OCI-LY7 (cell line): ENCODE data around the gene ST6GALNAC6. TPM values are rescaled to one million over a fixed set of nuclear protein-coding genes. Genes with fewer than 3 reads are reported as not detected.

Experiments
- BruUV-seq: library from RNA; stranded (reverse); fragments of 400-500 nt; replicated peaks from 2 replicates; lab custom pipeline; 2021; lab: Mats Ljungman, UMichigan
- CTCF ChIA-PET: fragments of 300-600 bp; sonication (Branson Sonifier 250); formaldehyde crosslinking; loops from one replicate; lab custom pipeline; 2022; ENCODE audit warnings: antibody characterized with exemption; ENCODE audit not compliant: unreplicated experiment; lab: Charles Lee
- POLR2A ChIA-PET: fragments of 300-600 bp; sonication (Branson Sonifier 250); formaldehyde crosslinking; loops from one replicate; lab custom pipeline; 2022; ENCODE audit warnings: antibody characterized with exemption; lab: Charles Lee
- DNase-seq: peaks from one replicate; pipeline ENCODE4 v3.0.0-alpha.2; 2015; ENCODE audit warnings: low spot score
- H2AFZ ChIP-seq: fragments of 200-600 bp; sonication (generic), shearing (Covaris generic); 2 replicates; pipeline ENCODE4 v1.6.1; 2014; ENCODE audit warnings: mild to moderate bottlenecking, antibody characterized with exemption, low read length, moderate library complexity
- H3K27ac ChIP-seq: fragments of 200-600 bp; sonication (generic); 2 replicates; pipeline ENCODE4 v1.5.1; 2014; ENCODE audit warnings: mixed run types, low read depth, mild to moderate bottlenecking, moderate library complexity, low read length, inconsistent platforms; ENCODE audit not compliant: poor library complexity, severe bottlenecking
- H3K36me3 ChIP-seq: fragments of 200-600 bp; sonication (generic); 2 replicates; pipeline ENCODE4 v1.6.1; 2014; ENCODE audit warnings: mild to moderate bottlenecking, antibody characterized with exemption, low read length, moderate library complexity, mixed read lengths; ENCODE audit not compliant: insufficient read depth
- H3K4me1 ChIP-seq: fragments of 200-600 bp; sonication (generic); 2 replicates; pipeline ENCODE4 v1.5.1; 2014; ENCODE audit warnings: mild to moderate bottlenecking, low read length; ENCODE audit not compliant: insufficient read depth, poor library complexity, severe bottlenecking
- H3K4me2 ChIP-seq: fragments of 200-600 bp; sonication (generic); 2 replicates; pipeline ENCODE4 v1.6.1; 2014; ENCODE audit warnings: mild to moderate bottlenecking, low read length
- H3K4me3 ChIP-seq: fragments of 200-600 bp; sonication (generic); 2 replicates; pipeline ENCODE4 v1.5.1; 2014; ENCODE audit warnings: mild to moderate bottlenecking, low read depth, low read length; ENCODE audit not compliant: poor library complexity, severe bottlenecking
- H3K79me2 ChIP-seq: fragments of 200-600 bp; sonication (generic); 2 replicates; pipeline ENCODE4 v1.6.1; 2016; ENCODE audit warnings: low read depth, mild to moderate bottlenecking, low read length, moderate library complexity, mixed read lengths; ENCODE audit not compliant: insufficient read depth
- H3K9me2 ChIP-seq: fragments of 200-600 bp; sonication (generic); 2 replicates; pipeline ENCODE4 v1.6.1; 2016; ENCODE audit warnings: mild to moderate bottlenecking, low read length, mixed read lengths; ENCODE audit not compliant: insufficient read depth
- H3K9me3 ChIP-seq: fragments of 200-600 bp; sonication (generic); 2 replicates; pipeline ENCODE4 v1.6.1; 2014; ENCODE audit warnings: mild to moderate bottlenecking, mixed run types, low read length, mixed read lengths
- H4K20me1 ChIP-seq: fragments of 200-600 bp; sonication (generic); 2 replicates; pipeline ENCODE4 v1.6.1; 2014; ENCODE audit warnings: mild to moderate bottlenecking, antibody characterized with exemption, low read length, moderate library complexity, mixed read lengths; ENCODE audit not compliant: insufficient read depth
- CTCF ChIP-seq: fragments of 200-600 bp; sonication (generic); conservative IDR thresholded peaks from 2 replicates; pipeline ENCODE4 v1.5.1; 2014; ENCODE audit warnings: mild to moderate bottlenecking, antibody characterized with exemption, low read length, moderate library complexity, mixed read lengths
- EZH2phosphoT487 ChIP-seq: fragments of 200-600 bp; sonication (generic); IDR thresholded peaks from 2 replicates; pipeline ENCODE4 v1.6.1; 2018; ENCODE audit warnings: low read depth, borderline replicate concordance, mild to moderate bottlenecking, mixed run types, antibody characterized with exemption, low read length, moderate library complexity, mixed read lengths
- intact Hi-C: fragments of 100-400 bp; cut with micrococcal nuclease; formaldehyde crosslinking; loops from one replicate; pipeline ENCODE4 v1.10.0; 2022; ENCODE audit not compliant: unreplicated experiment
- total RNA-seq, 2 experiments: library from RNA; depleted of rRNA in 1 of 2; stranded (reverse); fragments of >200 nt in 1 of 2; shearing (Covaris generic) in 1 of 2; gene quantifications; 2 replicates each; pipeline ENCODE4 v1.2.3, GENCODE V29; 2014 to 2022

The ST6GALNAC6 gene
- total RNA-seq, 2 experiments from 2014 or later: 43.7 to 51.3 TPM

- Histone ChIP-seq H4K20me1 (no peaks in the 10 kb centered on the region), H3K36me3 (no peaks in the 10 kb centered on the region)
These were observed 33.5 kb downstream of the ST6GALNAC6 start for GRCh38 chr9:127865645-127866464.

GRCh38 chr9:127863191-127863621 lies 36.2 kb downstream of the ST6GALNAC6 start:
- Histone ChIP-seq H3K9me2 (no peaks in the 10 kb centered on the region), H3K79me2 (no peaks in the 10 kb centered on the region), H3K4me3 (no peak overlapping the region), H2AFZ (no peak overlapping the region), H3K27ac (peak overlapping the region; percentile 42), H4K20me1 (no peaks in the 10 kb centered on the region), H3K36me3 (no peaks in the 10 kb centered on the region), H3K9me3 (no peaks in the 10 kb centered on the region), H3K4me2 (no peak overlapping the region), H3K4me1 (peaks cover 23% of the 10 kb centered on the region)
- POLR2A ChIA-PET: interaction anchor here (0.5 to 0.8 kb wide), 5 partner anchors 8 to 688 kb away, joined by 3 to 6 read pairs (median 3); no protein-coding TSS in a partner anchor
- DNase-seq: no peak
- no peak for TF ChIP-seq EZH2phosphoT487
- no peak for TF ChIP-seq CTCF
- intact Hi-C loops: no loop called here
- no TSS peak for BruUV-seq
- CTCF ChIA-PET: interaction anchor here (0.6 to 0.7 kb wide), 2 partner anchors 129 to 475 kb away, joined by 3 to 4 read pairs; partner anchors contain the start of gene TOR2A

More at GRCh38 chr9:127865645-127866464, 33.5 kb downstream of the ST6GALNAC6 start:
- ChIA-PET POLR2A (interaction anchor here (0.7 kb wide), 1 partner anchor 90 kb away, joined by 3 read pairs; no protein-coding TSS in a partner anchor), CTCF (no interaction called here)
- H3K4me3 ChIP-seq: no peak overlapping the region
- no peak for DNase-seq
- H3K4me2 ChIP-seq: no peak overlapping the region
- no peaks in the 10 kb centered on the region for H3K79me2 ChIP-seq
- peak overlapping the region; percentile 3 for H3K27ac ChIP-seq
- H3K4me1 ChIP-seq: peaks cover 23% of the 10 kb centered on the region
- no peaks in the 10 kb centered on the region for H3K9me3 ChIP-seq
- TF ChIP-seq CTCF (no peak), EZH2phosphoT487 (no peak)
- no peaks in the 10 kb centered on the region for H3K9me2 ChIP-seq
- H2AFZ ChIP-seq: no peak overlapping the region
- intact Hi-C loops: no loop called here
- no TSS peak for BruUV-seq
